CD14-positive monocyte (primary cell): ENCODE measurements around the gene NFS1. TPM values are rescaled to one million over a fixed set of nuclear protein-coding genes. Genes with fewer than 3 reads are reported as not detected.
"Not testable (repeated sequence)": the region's sequence is repeated elsewhere in the genome, so short reads cannot be mapped to it uniquely, and the experiment has no call there.

Experiments
- DNase-seq, 3 donors: peaks; one replicate each; pipeline ENCODE4 v3.0.0-alpha.2; 2011 to 2022
- H2AFZ ChIP-seq: 2 replicates; pipeline ENCODE4 v1.6.0; 2012; ENCODE audit warnings: mild to moderate bottlenecking, low read depth, low read length, inconsistent platforms; ENCODE audit not compliant: insufficient read depth, poor library complexity, severe bottlenecking
- H3K27ac ChIP-seq, 2 donors: 1 replicate in 1 of 2; 2 replicates in 1 of 2; pipeline ENCODE4 v1.5.1; 2012 to 2013; ENCODE audit warnings: low read length in 2 of 2, control low read depth in 1 of 2, inconsistent platforms in 1 of 2, low read depth in 1 of 2, mild to moderate bottlenecking in 1 of 2
- H3K27me3 ChIP-seq, 2 donors: one replicate each; pipeline versions ENCODE4 v1.6.0 to v1.6.1; 2011 to 2013; ENCODE audit warnings: low read length in 2 of 2; ENCODE audit not compliant: control insufficient read depth in 2 of 2, insufficient read depth in 2 of 2
- H3K36me3 ChIP-seq, 2 donors: replicated peaks in 1 of 2; 1 replicate in 1 of 2; 2 replicates in 1 of 2; pipeline versions ENCODE4 v1.5.1 to v1.6.1; 2012 to 2013; ENCODE audit warnings: low read length in 2 of 2, control low read depth in 1 of 2, inconsistent platforms in 1 of 2, mild to moderate bottlenecking in 1 of 2; ENCODE audit not compliant: insufficient read depth in 2 of 2, control insufficient read depth in 1 of 2
- H3K4me1 ChIP-seq, 2 donors: 1 replicate in 1 of 2; 2 replicates in 1 of 2; pipeline versions ENCODE4 v1.5.1 to v1.6.1; 2012 to 2013; ENCODE audit warnings: low read length in 2 of 2, control low read depth in 1 of 2, inconsistent platforms in 1 of 2, mild to moderate bottlenecking in 1 of 2, moderate library complexity in 1 of 2; ENCODE audit not compliant: insufficient read depth in 2 of 2, control insufficient read depth in 1 of 2
- H3K4me2 ChIP-seq: replicated peaks from 2 replicates; pipeline ENCODE3; 2012; ENCODE audit warnings: low read length, moderate library complexity, mild to moderate bottlenecking; ENCODE audit not compliant: poor library complexity, severe bottlenecking; ENCODE audit errors: extremely low read depth
- H3K4me3 ChIP-seq, 3 experiments: fragments of 200-600 bp in 1 of 3; sonication (generic) in 1 of 3; replicated peaks in 1 of 3; 1 replicate in 2 of 3; 2 replicates in 1 of 3; pipeline ENCODE4 v1.5.1; 2011 to 2013; ENCODE audit warnings: low read length in 3 of 3, mild to moderate bottlenecking in 3 of 3, control low read depth in 2 of 3, low read depth in 2 of 3, inconsistent platforms in 1 of 3, moderate library complexity in 1 of 3
- H3K79me2 ChIP-seq: 2 replicates; pipeline ENCODE4 v1.6.0; 2012; ENCODE audit warnings: mild to moderate bottlenecking, control low read depth, inconsistent platforms, low read length, moderate library complexity; ENCODE audit not compliant: insufficient read depth
- H3K9ac ChIP-seq: 2 replicates; pipeline ENCODE4 v1.6.0; 2017; ENCODE audit warnings: low read length, mild to moderate bottlenecking; ENCODE audit not compliant: insufficient read depth, poor library complexity, severe bottlenecking
- H3K9me3 ChIP-seq, 2 donors: replicated peaks in 1 of 2; 1 replicate in 1 of 2; 2 replicates in 1 of 2; pipeline versions ENCODE4 v1.5.1 to v1.6.1; 2012 to 2013; ENCODE audit warnings: low read length in 2 of 2, control low read depth in 1 of 2; ENCODE audit not compliant: control insufficient read depth in 1 of 2, insufficient read depth in 1 of 2
- H4K20me1 ChIP-seq: 2 replicates; pipeline ENCODE4 v1.6.0; 2012; ENCODE audit warnings: mild to moderate bottlenecking, low read length, control low read depth, moderate library complexity; ENCODE audit not compliant: insufficient read depth
- H3K27ac Mint-ChIP-seq, 7 donors: one replicate each; pipeline ENCODE4 v1.8.0; 2020; ENCODE audit warnings: mild to moderate bottlenecking in 7 of 7, mixed read lengths in 7 of 7, moderate library complexity in 6 of 7, inconsistent platforms in 2 of 7
- H3K27me3 Mint-ChIP-seq, 3 donors: one replicate each; pipeline ENCODE4 v1.8.0; 2021 to 2022; ENCODE audit warnings: low read depth in 3 of 3, mild to moderate bottlenecking in 3 of 3, mixed read lengths in 3 of 3, moderate library complexity in 3 of 3, inconsistent platforms in 1 of 3
- H3K36me3 Mint-ChIP-seq, 2 donors: one replicate each; pipeline ENCODE4 v1.8.0; 2020; ENCODE audit warnings: mixed read lengths in 2 of 2, inconsistent platforms in 1 of 2, mild to moderate bottlenecking in 1 of 2
- H3K4me1 Mint-ChIP-seq: one replicate; pipeline ENCODE4 v1.8.0; 2020; ENCODE audit warnings: mild to moderate bottlenecking, mixed read lengths
- H3K4me3 Mint-ChIP-seq, 2 donors: one replicate each; pipeline ENCODE4 v1.8.0; 2020; ENCODE audit warnings: mild to moderate bottlenecking in 2 of 2, mixed read lengths in 2 of 2, moderate library complexity in 1 of 2
- H3K9me3 Mint-ChIP-seq, 7 donors: one replicate each; pipeline ENCODE4 v1.8.0; 2020 to 2022; ENCODE audit warnings: mixed read lengths in 7 of 7, mild to moderate bottlenecking in 6 of 7, moderate library complexity in 6 of 7, inconsistent platforms in 2 of 7
- WGBS: methylation state at CpG from one replicate; pipeline ENCODE4 v1.1.5; 2013; ENCODE audit warnings: missing lambda C conversion rate; ENCODE audit not compliant: insufficient coverage; 5-methylcytosine and 5-hydroxymethylcytosine counted together
- intact Hi-C, 2 donors: fragments of 100-400 bp; cut with micrococcal nuclease; formaldehyde crosslinking; loops; one replicate each; pipeline versions ENCODE4 v1.15.0 to v1.15.1; 2023
- polyA minus RNA-seq: library from RNA; depleted of rRNA, polyadenylated mRNA; stranded (reverse); fragments of >200 nt; gene quantifications from 2 replicates; pipeline ENCODE4 v1.2.3, GENCODE V29; 2012
- polyA plus RNA-seq, 3 donors: library from polyadenylated mRNA; depleted of rRNA in 1 of 3; unstranded in 2 of 3; stranded (reverse) in 1 of 3; fragments of 300-500 nt in 2 of 3; fragments of >200 nt in 1 of 3; fragmentation: Illumina TruSeq in 2 of 3; gene quantifications; 1 replicate in 2 of 3; 2 replicates in 1 of 3; pipeline ENCODE4 v1.2.3, GENCODE V29; 2012 to 2021
- total RNA-seq, 12 experiments: library from RNA in 1 of 12; stranded (reverse) in 1 of 12; fragments of 120-200 nt in 1 of 12; gene quantifications; one replicate each; pipeline ENCODE4 v1.2.4 and lab custom pipeline; 2013 to 2026; ENCODE audit warnings: mixed read lengths in 6 of 12, inconsistent platforms in 1 of 12
- TF ChIP-seq, protein P1 (sequence below): fragments of 200-600 bp; IDR thresholded peaks from one replicate; pipeline ENCODE4 v1.8.0; 2022; ENCODE audit warnings: antibody characterized with exemption, mild to moderate bottlenecking

NFS1 gene
- total RNA-seq (2013): 17.3 TPM
- polyA plus RNA-seq (10 to 100 TPM; 18.1 to 21.4 (median 19.2) TPM), polyA minus RNA-seq (12.6 and 14.4 TPM in 2 replicates), total RNA-seq (lab: John Stamatoyannopoulos, UW) (0.81 to 6.1 (median 3.7) reads per million in 11 experiments)

- Mint-ChIP-seq H3K36me3 (peaks cover 40 to 48% of the 10 kb centered on the region in 2 donors), H3K4me3 (peak within 1 kb of the TSS; percentile 96 to 99), H3K27ac (peak within 1 kb of the TSS; percentile 92 to 97 (median 95)), H3K9me3 (no peaks in the 10 kb centered on the region), H3K27me3 (peaks cover 0 to 3% (median 1%) of the 10 kb centered on the region in 3 donors), H3K4me1 (peaks cover 32% of the 10 kb centered on the region)
- Histone ChIP-seq H3K9ac (peak within 1 kb of the TSS; percentile 96), H3K4me3 (peak within 1 kb of the TSS; percentile 69 to 94 (median 90)), H3K27me3 (no peaks in the 10 kb centered on the region), H3K27ac (peak within 1 kb of the TSS; percentile 90 to 91), H2AFZ (peak within 1 kb of the TSS; percentile 100), H4K20me1 (peaks cover 43% of the 10 kb centered on the region), H3K36me3 (peaks cover 35 to 50% of the 10 kb centered on the region in 2 donors), H3K4me1 (peaks cover 22 to 33% of the 10 kb centered on the region in 2 donors), H3K79me2 (peaks cover 35% of the 10 kb centered on the region), H3K4me2 (peak within 1 kb of the TSS; percentile 97), H3K9me3 (no peaks in the 10 kb centered on the region)
- TF ChIP-seq, protein P1, sequence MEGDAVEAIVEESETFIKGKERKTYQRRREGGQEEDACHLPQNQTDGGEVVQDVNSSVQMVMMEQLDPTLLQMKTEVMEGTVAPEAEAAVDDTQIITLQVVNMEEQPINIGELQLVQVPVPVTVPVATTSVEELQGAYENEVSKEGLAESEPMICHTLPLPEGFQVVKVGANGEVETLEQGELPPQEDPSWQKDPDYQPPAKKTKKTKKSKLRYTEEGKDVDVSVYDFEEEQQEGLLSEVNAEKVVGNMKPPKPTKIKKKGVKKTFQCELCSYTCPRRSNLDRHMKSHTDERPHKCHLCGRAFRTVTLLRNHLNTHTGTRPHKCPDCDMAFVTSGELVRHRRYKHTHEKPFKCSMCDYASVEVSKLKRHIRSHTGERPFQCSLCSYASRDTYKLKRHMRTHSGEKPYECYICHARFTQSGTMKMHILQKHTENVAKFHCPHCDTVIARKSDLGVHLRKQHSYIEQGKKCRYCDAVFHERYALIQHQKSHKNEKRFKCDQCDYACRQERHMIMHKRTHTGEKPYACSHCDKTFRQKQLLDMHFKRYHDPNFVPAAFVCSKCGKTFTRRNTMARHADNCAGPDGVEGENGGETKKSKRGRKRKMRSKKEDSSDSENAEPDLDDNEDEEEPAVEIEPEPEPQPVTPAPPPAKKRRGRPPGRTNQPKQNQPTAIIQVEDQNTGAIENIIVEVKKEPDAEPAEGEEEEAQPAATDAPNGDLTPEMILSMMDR: peak; percentile 19
- intact Hi-C loops: loop anchor here in 1 of 2 donors (5.0 kb wide), 1 partner anchor 33 kb away; no protein-coding TSS in a partner anchor
- WGBS: under 1% methylated on average over 76 of the region's 81 CpGs
- DNase-seq: peak; percentile 73 to 81 (median 79)
Measured at GRCh38 chr20:35699127-35699956, at the start of gene NFS1, which contains the start of gene ROMO1. Gene NFS1 (minus strand): TSS chr20:35699352. CDS start chr20:35699288, 64 bp downstream. Gene ROMO1 (plus strand): TSS chr20:35699405. CDS start chr20:35699633, 228 bp downstream.

DNA sequence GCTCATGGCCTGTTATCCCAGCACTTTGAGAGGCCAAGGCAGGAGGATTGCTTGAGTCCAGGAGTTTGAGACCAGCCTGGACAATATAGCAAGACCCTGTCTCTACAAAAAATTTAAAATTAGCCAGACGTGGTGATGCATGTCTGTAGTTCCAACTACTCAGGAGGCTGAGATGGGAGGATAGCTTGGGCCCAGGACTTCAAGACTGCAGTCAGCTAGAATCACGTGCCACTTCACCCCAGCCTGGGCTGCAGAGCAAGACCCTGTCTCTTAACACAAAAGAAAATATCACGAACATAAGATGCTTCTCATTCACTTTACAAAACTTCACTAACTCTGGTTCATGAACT, 45.3 kb upstream of the NFS1 start:
- H3K9me3 ChIP-seq, H3K9me3 Mint-ChIP-seq, H3K27me3 ChIP-seq, DNase-seq, H3K27me3 Mint-ChIP-seq: not testable (repeated sequence)
- Histone ChIP-seq H3K36me3 (peaks cover 12 to 13% of the 10 kb centered on the region in 2 donors), H3K79me2 (peaks cover 44% of the 10 kb centered on the region), H3K4me3 (peak overlapping the region in 1 of 3 experiments; percentile 91), H3K27ac (peak overlapping the region; percentile 99), H3K9ac (peak overlapping the region; percentile 84), H4K20me1 (peaks cover 20% of the 10 kb centered on the region), H3K4me1 (peaks cover 34 to 43% of the 10 kb centered on the region in 2 donors), H2AFZ (peak overlapping the region; percentile 23), H3K4me2 (peak overlapping the region; percentile 90)
- WGBS: 100% methylated on average over 2 of the region's 3 CpGs
- H3K36me3 Mint-ChIP-seq: peaks cover 16 to 17% of the 10 kb centered on the region in 2 donors
- peak overlapping the region; percentile 97 to 100 (median 100) for H3K27ac Mint-ChIP-seq
- H3K4me3 Mint-ChIP-seq: peak overlapping the region in 1 of 2 donors; percentile 99
- intact Hi-C loops: loop anchor here in 1 of 2 donors (5.0 kb wide), 1 partner anchor 127 kb away; the partner anchor contains the start of gene SPAG4
- H3K4me1 Mint-ChIP-seq: peaks cover 35% of the 10 kb centered on the region
